Smooth muscle cell (in vitro differentiated cells): ENCODE results near the gene MRPL28. TPM values are rescaled to one million over a fixed set of nuclear protein-coding genes. Genes with fewer than 3 reads are reported as not detected.

Source experiments
- DNase-seq: peaks from one replicate; lab custom pipeline; 2025; ENCODE audit not compliant: unreplicated experiment; lab: John Stamatoyannopoulos, UW
- H2AFZ ChIP-seq: fragments of 200-600 bp; sonication (generic); 2 replicates; pipeline ENCODE4 v1.6.0; 2016; ENCODE audit warnings: antibody characterized with exemption, low read depth, mild to moderate bottlenecking
- H3F3A ChIP-seq: fragments of 200-600 bp; sonication (generic); 2 replicates; pipeline ENCODE4 v1.6.0; 2017; ENCODE audit warnings: antibody characterized with exemption, low read depth
- H3K27ac ChIP-seq: fragments of 200-600 bp; sonication (generic); 2 replicates; pipeline ENCODE4 v1.5.1; 2016; ENCODE audit warnings: low read depth, mild to moderate bottlenecking
- H3K27me3 ChIP-seq: fragments of 200-600 bp; sonication (generic); 2 replicates; pipeline ENCODE4 v1.6.1; 2016; ENCODE audit warnings: low read depth, mild to moderate bottlenecking
- H3K36me3 ChIP-seq: fragments of 200-600 bp; sonication (generic); 2 replicates; pipeline ENCODE4 v1.5.1; 2016; ENCODE audit warnings: low read depth
- H3K4me1 ChIP-seq: fragments of 200-600 bp; sonication (generic); 2 replicates; pipeline ENCODE4 v1.5.1; 2016; ENCODE audit warnings: low read depth
- H3K4me2 ChIP-seq: fragments of 200-600 bp; sonication (generic); 2 replicates; pipeline ENCODE4 v1.6.0; 2016; ENCODE audit warnings: mild to moderate bottlenecking
- H3K4me3 ChIP-seq: fragments of 200-600 bp; sonication (generic); 2 replicates; pipeline ENCODE4 v1.5.1; 2016; ENCODE audit warnings: mild to moderate bottlenecking
- H3K79me2 ChIP-seq: fragments of 200-600 bp; sonication (generic); 2 replicates; pipeline ENCODE4 v1.6.0; 2016; ENCODE audit warnings: low read depth, mild to moderate bottlenecking
- H3K9ac ChIP-seq: fragments of 200-600 bp; sonication (generic); 2 replicates; pipeline ENCODE4 v1.6.0; 2016; ENCODE audit warnings: low read depth
- H3K9me3 ChIP-seq: fragments of 200-600 bp; sonication (generic); replicated peaks from 2 replicates; pipeline ENCODE4 v1.5.1; 2016; ENCODE audit warnings: low read depth
- H4K20me1 ChIP-seq: fragments of 200-600 bp; sonication (generic); 2 replicates; pipeline ENCODE4 v1.6.0; 2016; ENCODE audit warnings: low read depth
- WGBS: methylation state at CpG from one replicate; pipeline ENCODE4 v1.1.7; 2016; ENCODE audit warnings: low lambda C conversion rate; 5-methylcytosine and 5-hydroxymethylcytosine counted together
- polyA plus RNA-seq: library from polyadenylated mRNA; unstranded; fragments of >200 nt; fragmentation: Nextera tagmentation; extraction: Ambion mirVana; gene quantifications from 2 replicates; pipeline ENCODE4 v1.2.1, GENCODE V29; 2016
- total RNA-seq: library from RNA; depleted of rRNA; stranded (reverse); fragments of >200 nt; gene quantifications from 2 replicates; pipeline ENCODE4 v1.2.3, GENCODE V29; 2014
- TF ChIP-seq, protein P1 (sequence below): fragments of 200-600 bp; sonication (generic); IDR thresholded peaks from 2 replicates; pipeline ENCODE4 v1.5.1; 2017; ENCODE audit warnings: borderline replicate concordance, mild to moderate bottlenecking, antibody characterized with exemption; ENCODE audit not compliant: insufficient read depth, poor library complexity, severe bottlenecking

Gene MRPL28
- total and polyA plus RNA-seq, 2 experiments from 2014 or later = 84.6 to 155 TPM

- H3K27me3 ChIP-seq = no peaks in the 10 kb centered on the region
- H3F3A ChIP-seq = peaks cover 35% of the 10 kb centered on the region
- no peak overlapping the region for H3K9ac ChIP-seq
- no peak for DNase-seq
- no peaks in the 10 kb centered on the region for H3K9me3 ChIP-seq
- H3K4me2 ChIP-seq = no peak overlapping the region
- TF ChIP-seq, protein P1, sequence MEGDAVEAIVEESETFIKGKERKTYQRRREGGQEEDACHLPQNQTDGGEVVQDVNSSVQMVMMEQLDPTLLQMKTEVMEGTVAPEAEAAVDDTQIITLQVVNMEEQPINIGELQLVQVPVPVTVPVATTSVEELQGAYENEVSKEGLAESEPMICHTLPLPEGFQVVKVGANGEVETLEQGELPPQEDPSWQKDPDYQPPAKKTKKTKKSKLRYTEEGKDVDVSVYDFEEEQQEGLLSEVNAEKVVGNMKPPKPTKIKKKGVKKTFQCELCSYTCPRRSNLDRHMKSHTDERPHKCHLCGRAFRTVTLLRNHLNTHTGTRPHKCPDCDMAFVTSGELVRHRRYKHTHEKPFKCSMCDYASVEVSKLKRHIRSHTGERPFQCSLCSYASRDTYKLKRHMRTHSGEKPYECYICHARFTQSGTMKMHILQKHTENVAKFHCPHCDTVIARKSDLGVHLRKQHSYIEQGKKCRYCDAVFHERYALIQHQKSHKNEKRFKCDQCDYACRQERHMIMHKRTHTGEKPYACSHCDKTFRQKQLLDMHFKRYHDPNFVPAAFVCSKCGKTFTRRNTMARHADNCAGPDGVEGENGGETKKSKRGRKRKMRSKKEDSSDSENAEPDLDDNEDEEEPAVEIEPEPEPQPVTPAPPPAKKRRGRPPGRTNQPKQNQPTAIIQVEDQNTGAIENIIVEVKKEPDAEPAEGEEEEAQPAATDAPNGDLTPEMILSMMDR = no peak
- H3K27ac ChIP-seq = no peak overlapping the region
- H3K36me3 ChIP-seq = no peaks in the 10 kb centered on the region
- 96% methylated on average over 21 of the region's 22 CpGs for WGBS
- H3K79me2 ChIP-seq = peaks cover 3% of the 10 kb centered on the region
- H4K20me1 ChIP-seq = no peaks in the 10 kb centered on the region
- no peak overlapping the region for H3K4me3 ChIP-seq
- H3K4me1 ChIP-seq = peaks cover 4% of the 10 kb centered on the region
- H2AFZ ChIP-seq = no peak overlapping the region
Measured at GRCh38 chr16:399340-400019, 29.1 kb upstream of the MRPL28 start.

- H3K36me3 ChIP-seq = no peaks in the 10 kb centered on the region
- H3K27me3 ChIP-seq = no peaks in the 10 kb centered on the region
- H3F3A ChIP-seq = peaks cover 35% of the 10 kb centered on the region
- H3K27ac ChIP-seq = peak overlapping the region; percentile 20
- H2AFZ ChIP-seq = no peak overlapping the region
- H3K9ac ChIP-seq = no peak overlapping the region
- H3K79me2 ChIP-seq = peaks cover 6% of the 10 kb centered on the region
- H3K4me3 ChIP-seq = peak overlapping the region; percentile 80
- no peaks in the 10 kb centered on the region for H4K20me1 ChIP-seq
- H3K4me2 ChIP-seq = peak overlapping the region; percentile 84
- peaks cover 4% of the 10 kb centered on the region for H3K4me1 ChIP-seq
- TF ChIP-seq, protein P1 = no peak
- no peaks in the 10 kb centered on the region for H3K9me3 ChIP-seq
- DNase-seq = no peak
- 86% methylated on average over 24 of the region's 24 CpGs for WGBS
Measured at GRCh38 chr16:398561-399339, 28.4 kb upstream of the MRPL28 start.

DNA sequence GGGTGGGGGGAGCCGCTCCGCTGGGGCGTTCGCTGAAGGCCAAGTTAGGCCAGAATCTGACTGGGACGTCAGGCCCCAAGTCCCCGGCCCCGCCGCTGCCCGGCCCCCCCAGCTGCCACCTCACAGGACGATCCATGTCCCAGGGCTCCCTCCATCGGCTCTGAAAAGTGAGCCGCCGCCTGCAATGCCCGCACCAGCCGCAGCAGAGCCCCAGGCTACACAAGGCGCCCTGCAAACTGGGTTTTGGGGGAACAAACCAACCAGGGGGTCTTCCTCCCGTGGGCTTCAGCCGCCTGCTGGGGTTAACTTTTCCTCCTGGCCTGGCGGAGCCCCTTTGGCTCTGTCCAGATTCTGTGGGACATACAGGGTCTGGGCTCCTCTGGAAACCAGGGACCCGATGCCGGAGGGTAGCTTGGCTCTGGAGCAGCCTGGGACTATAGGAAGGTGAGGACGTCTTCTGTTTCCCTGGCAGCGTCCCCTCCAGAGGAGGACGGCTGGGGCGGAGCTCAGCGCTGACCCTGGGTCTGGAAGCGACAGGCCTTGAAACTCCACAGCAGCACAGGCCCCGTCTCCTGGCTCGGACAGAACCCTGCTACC, 27.5 kb upstream of the MRPL28 start:
- 18% methylated on average over 19 of the region's 29 CpGs for WGBS
- TF ChIP-seq, protein P1 = peak; percentile 4
- peak overlapping the region; percentile 84 for H3K4me2 ChIP-seq
- no peaks in the 10 kb centered on the region for H3K27me3 ChIP-seq
- no peaks in the 10 kb centered on the region for H3K9me3 ChIP-seq
- H3F3A ChIP-seq = peaks cover 35% of the 10 kb centered on the region
- H3K79me2 ChIP-seq = peaks cover 6% of the 10 kb centered on the region
- H3K27ac ChIP-seq = peak overlapping the region; percentile 20
- no peak overlapping the region for H3K9ac ChIP-seq
- H3K4me1 ChIP-seq = peaks cover 4% of the 10 kb centered on the region
- no peaks in the 10 kb centered on the region for H3K36me3 ChIP-seq
- H3K4me3 ChIP-seq = peak overlapping the region; percentile 80
- H4K20me1 ChIP-seq = no peaks in the 10 kb centered on the region
- H2AFZ ChIP-seq = no peak overlapping the region
- DNase-seq = peak; percentile 65
